DMS 273 (cell line): Measurements from ENCODE around the gene LHX4.

Experiments
- DNase-seq: peaks from one replicate; lab custom pipeline; 2025; ENCODE audit not compliant: unreplicated experiment; lab: John Stamatoyannopoulos, UW

The LHX4 gene

GRCh38 chr1:180241716-180242544 is 11.9 kb downstream of the LHX4 start:
- no peak for DNase-seq

- DNase-seq, result peak; percentile 19
Observed at GRCh38 chr1:180243517-180244221, 13.6 kb downstream of the LHX4 start.

- DNase-seq, result no peak
Observed at GRCh38 chr1:180244840-180245239, 14.8 kb downstream of the LHX4 start.

- no peak for DNase-seq
Observed at GRCh38 chr1:180246579-180246978, 16.5 kb downstream of the LHX4 start.

- DNase-seq, result no peak
Observed at GRCh38 chr1:180247061-180247460, 17.0 kb downstream of the LHX4 start.

GRCh38 chr1:180247580-180247979 is 17.5 kb downstream of the LHX4 start:
- DNase-seq, result no peak

GRCh38 chr1:180248176-180248575 is 18.1 kb downstream of the LHX4 start:
- no peak for DNase-seq

GRCh38 chr1:180248731-180249681 is 18.9 kb downstream of the LHX4 start:
- peak; percentile 91 for DNase-seq

- DNase-seq, result no peak
Observed at GRCh38 chr1:180249725-180250498, 19.8 kb downstream of the LHX4 start.

- DNase-seq, result no peak
Observed at GRCh38 chr1:180250499-180250770, 20.4 kb downstream of the LHX4 start.

- DNase-seq, result no peak
Observed at GRCh38 chr1:180250883-180251509, 20.9 kb downstream of the LHX4 start.

- DNase-seq, result no peak
Observed at GRCh38 chr1:180251526-180252305, 21.7 kb downstream of the LHX4 start.

- DNase-seq, result peak; percentile 89
Observed at GRCh38 chr1:180252638-180253536, 22.8 kb downstream of the LHX4 start.

- no peak for DNase-seq
Observed at GRCh38 chr1:180253585-180254495, 23.8 kb downstream of the LHX4 start.

GRCh38 chr1:180254496-180254819 is 24.4 kb downstream of the LHX4 start:
- no peak for DNase-seq

GRCh38 chr1:180254854-180255253 is 24.8 kb downstream of the LHX4 start:
- no peak for DNase-seq

- no peak for DNase-seq
Observed at GRCh38 chr1:180255536-180256340, 25.7 kb downstream of the LHX4 start.
